ENCODE results near the gene APBA2. TPM values are rescaled to one million over a fixed set of nuclear protein-coding genes. Genes with fewer than 3 reads are reported as not detected.

APBA2 gene
- total RNA-seq, 3 donors from 2014 or later: 0.64 to 6.9 (median 5.0) TPM

DNA sequence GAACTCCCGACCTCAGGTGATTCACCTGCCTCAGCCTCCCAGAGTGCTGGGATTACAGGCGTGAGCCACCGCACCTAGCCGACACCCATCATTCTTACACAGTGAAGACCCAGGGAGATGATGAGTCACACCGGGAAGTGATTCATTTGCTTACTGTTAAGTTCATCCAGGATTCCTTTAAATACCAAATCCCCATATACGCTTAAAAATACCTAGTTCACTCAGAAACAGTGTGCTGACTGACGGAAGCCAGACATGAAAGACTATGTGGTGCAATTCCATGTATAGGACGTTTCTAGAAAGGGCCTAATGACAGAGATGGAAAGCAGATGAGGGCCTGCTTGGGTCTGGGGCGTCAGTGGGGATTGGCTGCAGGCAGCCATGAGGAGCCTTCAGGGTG, 75.2 kb downstream of the APBA2 start:
- DNase-seq (ENCODE audit: low spot score in 2 of 2): no peak
- no peak overlapping the region for H3K27ac ChIP-seq
- intact Hi-C loops (cut with DNase I; ENCODE audit: low total_unique reads): loop anchor here (1.0 kb wide), 1 partner anchor 31 kb away; no protein-coding TSS in a partner anchor
- no peaks in the 10 kb centered on the region for H3K27me3 ChIP-seq
- H3K4me1 ChIP-seq: no peaks in the 10 kb centered on the region
- no peak for TF ChIP-seq POLR2A (IDR thresholded peaks at IDR 0.05)
- TF ChIP-seq, protein P1, sequence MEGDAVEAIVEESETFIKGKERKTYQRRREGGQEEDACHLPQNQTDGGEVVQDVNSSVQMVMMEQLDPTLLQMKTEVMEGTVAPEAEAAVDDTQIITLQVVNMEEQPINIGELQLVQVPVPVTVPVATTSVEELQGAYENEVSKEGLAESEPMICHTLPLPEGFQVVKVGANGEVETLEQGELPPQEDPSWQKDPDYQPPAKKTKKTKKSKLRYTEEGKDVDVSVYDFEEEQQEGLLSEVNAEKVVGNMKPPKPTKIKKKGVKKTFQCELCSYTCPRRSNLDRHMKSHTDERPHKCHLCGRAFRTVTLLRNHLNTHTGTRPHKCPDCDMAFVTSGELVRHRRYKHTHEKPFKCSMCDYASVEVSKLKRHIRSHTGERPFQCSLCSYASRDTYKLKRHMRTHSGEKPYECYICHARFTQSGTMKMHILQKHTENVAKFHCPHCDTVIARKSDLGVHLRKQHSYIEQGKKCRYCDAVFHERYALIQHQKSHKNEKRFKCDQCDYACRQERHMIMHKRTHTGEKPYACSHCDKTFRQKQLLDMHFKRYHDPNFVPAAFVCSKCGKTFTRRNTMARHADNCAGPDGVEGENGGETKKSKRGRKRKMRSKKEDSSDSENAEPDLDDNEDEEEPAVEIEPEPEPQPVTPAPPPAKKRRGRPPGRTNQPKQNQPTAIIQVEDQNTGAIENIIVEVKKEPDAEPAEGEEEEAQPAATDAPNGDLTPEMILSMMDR (IDR thresholded peaks at IDR 0.05): no peak
- TF ChIP-seq POLR2AphosphoS5 (IDR thresholded peaks at IDR 0.05): no peak
- H3K9me3 ChIP-seq: no peaks in the 10 kb centered on the region
- no peak overlapping the region for H3K4me3 ChIP-seq
- H3K36me3 ChIP-seq: no peaks in the 10 kb centered on the region

DNA sequence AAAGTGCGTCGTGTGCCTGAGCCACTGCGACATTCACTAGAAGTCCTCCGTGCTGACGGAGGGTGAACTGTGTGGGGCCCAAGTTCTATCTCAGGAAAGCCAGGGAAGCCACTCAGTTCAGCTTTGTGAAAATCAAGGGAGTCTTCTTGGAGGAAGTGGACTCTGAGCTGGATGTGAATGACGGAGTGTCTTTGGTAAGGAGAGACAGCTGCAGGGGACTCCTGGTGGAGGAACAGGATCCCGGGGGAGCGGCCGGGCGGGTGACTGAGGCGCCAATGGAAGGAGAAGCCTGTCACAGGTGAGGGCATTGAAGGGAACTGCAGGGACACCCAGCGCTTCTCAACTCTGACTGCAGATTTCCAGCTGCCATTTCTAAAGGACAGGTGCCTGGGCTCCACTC, 75.6 kb downstream of the APBA2 start:
- no peak for DNase-seq (ENCODE audit: low spot score in 2 of 2)
- intact Hi-C loops (cut with DNase I; ENCODE audit: low total_unique reads): no loop called here
- Histone ChIP-seq H3K27me3 (no peaks in the 10 kb centered on the region), H3K9me3 (no peaks in the 10 kb centered on the region), H3K4me1 (no peaks in the 10 kb centered on the region), H3K27ac (no peak overlapping the region), H3K36me3 (no peaks in the 10 kb centered on the region), H3K4me3 (no peak overlapping the region)
- TF ChIP-seq, protein P1 (IDR thresholded peaks at IDR 0.05): no peak
- no peak for TF ChIP-seq POLR2AphosphoS5 (IDR thresholded peaks at IDR 0.05)
- no peak for TF ChIP-seq POLR2A (IDR thresholded peaks at IDR 0.05)

DNA sequence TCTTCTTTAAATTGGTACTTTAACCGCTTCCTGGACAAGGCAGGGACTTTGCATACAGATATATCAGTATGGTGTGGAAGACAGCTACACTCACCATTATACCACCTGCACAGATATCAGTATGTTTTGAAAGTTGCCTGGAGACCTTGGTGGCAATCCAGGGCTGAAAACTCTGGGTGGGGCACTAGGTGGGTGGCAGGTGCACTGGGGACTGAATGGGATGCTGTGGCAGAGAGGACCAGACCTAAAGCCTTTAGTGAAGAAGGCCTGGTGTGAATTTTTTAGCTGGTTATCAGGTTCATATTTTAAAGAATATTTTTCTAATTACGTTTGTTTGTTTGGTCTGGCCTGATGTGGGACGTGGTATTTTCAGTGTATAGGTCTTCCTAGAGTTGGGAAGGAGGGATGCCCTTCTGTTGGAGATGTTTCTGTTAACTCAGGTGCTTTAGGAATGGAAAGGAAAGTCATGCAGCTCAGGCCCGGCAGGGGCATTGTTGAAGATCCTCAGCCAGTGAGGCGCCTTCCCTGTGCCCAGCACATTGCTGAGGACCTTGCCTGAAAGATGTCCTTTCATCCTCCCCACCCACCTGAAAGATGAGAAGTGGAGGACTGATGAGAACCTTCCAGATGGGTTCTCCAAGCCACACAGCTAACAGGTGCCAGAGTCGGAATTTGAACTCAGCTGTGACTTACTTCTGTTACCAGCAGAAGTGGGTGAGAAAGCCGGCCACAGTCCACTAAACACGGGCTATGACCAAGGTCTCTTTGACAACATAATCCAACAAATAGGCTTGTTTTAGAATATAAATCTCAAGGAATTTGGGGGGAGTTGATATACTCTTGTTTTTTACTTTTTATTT, 77.3 kb downstream of the APBA2 start:
- no peak overlapping the region for H3K27ac ChIP-seq
- intact Hi-C loops (cut with DNase I; ENCODE audit: low total_unique reads): no loop called here
- DNase-seq (ENCODE audit: low spot score in 2 of 2): no peak

DNA sequence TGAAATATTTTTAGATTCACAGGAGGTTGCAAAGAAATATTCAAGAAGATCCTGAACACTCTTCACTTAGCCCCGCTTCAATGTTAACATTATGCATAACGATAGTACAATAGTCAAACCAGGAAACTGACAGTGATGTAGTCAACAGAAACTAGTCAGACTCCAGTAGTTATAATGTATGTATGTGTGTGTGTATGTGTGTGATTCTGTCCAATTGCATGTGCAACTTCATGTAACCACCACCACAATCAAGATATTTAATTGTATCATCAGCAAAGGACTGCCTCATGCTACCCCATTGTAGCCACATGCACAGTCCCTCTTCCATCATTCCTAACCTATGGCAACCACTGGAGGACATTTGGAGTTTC, 77.9 kb downstream of the APBA2 start:
- Histone ChIP-seq H3K4me1 (no peaks in the 10 kb centered on the region), H3K27me3 (no peaks in the 10 kb centered on the region), H3K36me3 (no peaks in the 10 kb centered on the region), H3K9me3 (no peaks in the 10 kb centered on the region), H3K27ac (no peak overlapping the region), H3K4me3 (no peak overlapping the region)
- no peak for DNase-seq (ENCODE audit: low spot score in 2 of 2)
- intact Hi-C loops (cut with DNase I; ENCODE audit: low total_unique reads): no loop called here
- TF ChIP-seq POLR2AphosphoS5 (IDR thresholded peaks at IDR 0.05) (no peak), POLR2A (IDR thresholded peaks at IDR 0.05) (no peak)
- TF ChIP-seq, protein P1 (IDR thresholded peaks at IDR 0.05): no peak

More for the DNA sequence above, 77.3 kb downstream of the APBA2 start:
- TF ChIP-seq POLR2A (IDR thresholded peaks at IDR 0.05) (no peak), POLR2AphosphoS5 (IDR thresholded peaks at IDR 0.05) (no peak)
- TF ChIP-seq, protein P1 (IDR thresholded peaks at IDR 0.05): no peak
- Histone ChIP-seq H3K27me3 (no peaks in the 10 kb centered on the region), H3K9me3 (no peaks in the 10 kb centered on the region), H3K4me1 (no peaks in the 10 kb centered on the region), H3K4me3 (no peak overlapping the region), H3K36me3 (no peaks in the 10 kb centered on the region)

DNA sequence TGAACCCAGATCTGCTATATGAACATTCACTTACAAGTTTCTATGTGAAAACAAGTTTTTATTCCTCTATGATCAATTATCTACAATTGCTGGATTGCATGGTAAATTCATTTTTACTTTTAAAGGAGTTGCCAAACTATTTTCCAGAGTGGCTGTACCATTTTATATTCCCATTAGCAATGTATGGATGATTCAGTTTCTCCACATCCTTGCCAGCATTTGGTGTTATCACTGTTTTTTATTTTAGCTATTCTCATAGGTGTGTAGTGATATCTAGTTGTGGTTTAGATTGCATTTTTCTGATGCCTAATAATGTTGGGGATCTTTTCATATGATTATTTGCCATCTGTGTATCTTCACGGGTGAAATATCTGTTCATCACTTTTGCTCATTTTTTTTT, 78.3 kb downstream of the APBA2 start:
- H3K36me3 ChIP-seq: no peaks in the 10 kb centered on the region
- TF ChIP-seq POLR2A (IDR thresholded peaks at IDR 0.05) (no peak), POLR2AphosphoS5 (IDR thresholded peaks at IDR 0.05) (no peak)
- TF ChIP-seq, protein P1 (IDR thresholded peaks at IDR 0.05): no peak
- no peak overlapping the region for H3K4me3 ChIP-seq

More for the DNA sequence above, 78.3 kb downstream of the APBA2 start:
- H3K27me3 ChIP-seq: no peaks in the 10 kb centered on the region
- no peak overlapping the region for H3K27ac ChIP-seq
- no peaks in the 10 kb centered on the region for H3K9me3 ChIP-seq
- DNase-seq (ENCODE audit: low spot score in 2 of 2): no peak
- intact Hi-C loops (cut with DNase I; ENCODE audit: low total_unique reads): no loop called here
- H3K4me1 ChIP-seq: no peaks in the 10 kb centered on the region
